GM12874 (cell line): ENCODE data around the gene IST1.

Experiments
- TF ChIP-seq, protein P1 (sequence below): IDR thresholded peaks from 2 replicates; pipeline ENCODE4 v1.5.1; 2011; ENCODE audit warnings: low read depth, mild to moderate bottlenecking, control low read depth, low read length, moderate library complexity; ENCODE audit not compliant: insufficient read depth

Gene IST1

GRCh38 chr16:71894921-71895678 lies at the start of gene IST1:
IST1 (plus strand) TSS chr16:71895531; CDS start chr16:71915641, 20,110 bp downstream.
- TF ChIP-seq, protein P1, sequence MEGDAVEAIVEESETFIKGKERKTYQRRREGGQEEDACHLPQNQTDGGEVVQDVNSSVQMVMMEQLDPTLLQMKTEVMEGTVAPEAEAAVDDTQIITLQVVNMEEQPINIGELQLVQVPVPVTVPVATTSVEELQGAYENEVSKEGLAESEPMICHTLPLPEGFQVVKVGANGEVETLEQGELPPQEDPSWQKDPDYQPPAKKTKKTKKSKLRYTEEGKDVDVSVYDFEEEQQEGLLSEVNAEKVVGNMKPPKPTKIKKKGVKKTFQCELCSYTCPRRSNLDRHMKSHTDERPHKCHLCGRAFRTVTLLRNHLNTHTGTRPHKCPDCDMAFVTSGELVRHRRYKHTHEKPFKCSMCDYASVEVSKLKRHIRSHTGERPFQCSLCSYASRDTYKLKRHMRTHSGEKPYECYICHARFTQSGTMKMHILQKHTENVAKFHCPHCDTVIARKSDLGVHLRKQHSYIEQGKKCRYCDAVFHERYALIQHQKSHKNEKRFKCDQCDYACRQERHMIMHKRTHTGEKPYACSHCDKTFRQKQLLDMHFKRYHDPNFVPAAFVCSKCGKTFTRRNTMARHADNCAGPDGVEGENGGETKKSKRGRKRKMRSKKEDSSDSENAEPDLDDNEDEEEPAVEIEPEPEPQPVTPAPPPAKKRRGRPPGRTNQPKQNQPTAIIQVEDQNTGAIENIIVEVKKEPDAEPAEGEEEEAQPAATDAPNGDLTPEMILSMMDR = no peak

GRCh38 chr16:71845639-71846430 lies 49.5 kb upstream of the IST1 start, which contains the start of gene ATXN1L:
ATXN1L (plus strand) TSS chr16:71845976; CDS start chr16:71849741, 3,765 bp downstream.
- TF ChIP-seq, protein P1 = no peak

DNA sequence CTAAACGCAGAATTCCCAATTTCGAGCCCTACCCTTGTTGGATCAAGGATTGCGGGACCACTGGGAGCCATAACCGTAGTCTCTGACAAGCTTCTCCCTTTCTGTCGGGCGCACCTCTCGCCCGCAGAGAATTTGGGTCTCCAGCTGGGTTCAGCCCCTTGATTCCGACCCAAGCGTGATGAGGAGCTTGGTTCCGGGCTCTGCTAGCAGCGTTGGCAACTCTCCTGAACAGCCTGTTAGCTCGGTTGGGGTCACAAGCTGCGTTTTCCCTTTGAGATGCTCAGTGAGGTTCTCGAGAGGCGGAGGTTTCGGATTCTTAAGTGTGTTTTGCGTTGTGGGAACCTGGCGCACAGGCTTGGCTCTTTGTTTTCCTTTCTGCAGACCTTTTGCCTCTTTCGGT lies 48.9 kb upstream of the IST1 start:
- TF ChIP-seq, protein P1 = no peak

DNA sequence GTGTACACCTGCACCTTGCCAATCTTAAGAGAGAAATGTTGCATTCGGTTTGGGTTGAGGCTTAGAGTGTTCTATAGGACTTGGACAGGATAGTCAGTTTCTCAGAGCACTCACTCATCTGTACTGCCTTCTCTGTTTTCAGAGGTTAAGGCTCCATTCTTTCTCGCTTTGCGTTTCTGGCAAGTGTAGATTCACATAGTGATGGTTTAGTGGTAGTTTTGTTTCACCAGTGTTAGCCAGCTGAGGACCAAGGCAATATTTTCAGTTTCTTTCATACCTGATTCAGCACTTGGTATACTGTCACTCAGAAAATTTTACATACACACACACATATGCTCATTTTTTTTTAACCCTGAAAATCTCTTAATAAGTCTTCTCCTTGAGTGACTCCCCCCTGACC lies 48.2 kb upstream of the IST1 start:
- TF ChIP-seq, protein P1 = no peak

- TF ChIP-seq, protein P1 = no peak
Observed at GRCh38 chr16:71848622-71849021, 46.7 kb upstream of the IST1 start.

DNA sequence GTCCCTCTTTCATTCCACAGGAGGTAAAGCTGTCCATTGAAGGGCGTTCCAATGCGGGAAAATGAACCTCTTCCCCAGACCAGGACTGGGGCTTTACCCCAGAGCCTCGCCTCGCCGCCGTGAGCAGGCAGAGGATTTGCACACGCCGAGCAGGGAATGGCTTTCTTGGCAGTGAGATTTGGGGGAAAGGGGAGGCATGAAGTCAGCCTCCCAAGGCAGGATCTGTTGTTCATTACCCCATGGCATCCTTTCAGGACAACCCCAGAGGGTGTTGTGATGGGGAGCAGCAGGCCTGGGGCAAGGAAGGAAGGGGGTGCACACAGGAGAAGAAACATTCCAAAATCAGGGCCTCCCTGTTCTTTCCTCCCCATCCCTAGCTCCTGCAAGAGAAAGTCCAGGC lies 43.6 kb upstream of the IST1 start:
- TF ChIP-seq, protein P1 = no peak

DNA sequence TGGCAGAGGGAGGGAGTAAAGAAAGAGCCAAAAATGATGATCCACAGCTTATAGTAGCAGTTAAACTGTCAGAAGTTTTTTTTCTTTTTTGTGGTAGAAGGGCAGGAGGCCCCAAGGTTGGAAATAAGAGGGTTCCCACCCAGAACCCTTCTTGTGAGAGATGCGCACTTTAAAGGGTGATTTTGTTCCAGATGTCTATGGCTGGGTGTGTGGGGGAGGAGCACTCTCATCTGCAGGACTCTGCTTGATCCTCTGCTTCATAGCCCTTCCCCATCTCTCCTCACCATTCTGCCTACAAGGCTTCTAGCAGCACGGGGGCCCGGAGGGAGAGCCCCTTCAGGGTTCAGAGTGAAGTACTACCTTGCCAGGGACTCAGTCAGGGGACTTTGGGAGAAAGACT lies 43.2 kb upstream of the IST1 start:
- TF ChIP-seq, protein P1 = no peak
